Bronchial epithelial cell (primary cell): ENCODE measurements around the gene PPP1R13L. TPM values are rescaled to one million over a fixed set of nuclear protein-coding genes. Genes with fewer than 3 reads are reported as not detected.

Source experiments
- DNase-seq: peaks from one replicate; pipeline ENCODE4 v3.0.0-alpha.2; 2010; ENCODE audit warnings: low read depth
- FAIRE-seq: peaks from 2 replicates; lab custom pipeline; 2011; peaks lifted over from hg19 to GRCh38; lab: Jason Lieb, UNC
- H3K27me3 ChIP-seq: 2 replicates; pipeline ENCODE4 v1.5.1; 2011; ENCODE audit warnings: low read length; ENCODE audit not compliant: control insufficient read depth, insufficient read depth
- H3K36me3 ChIP-seq: 2 replicates; pipeline ENCODE4 v1.5.1; 2011; ENCODE audit warnings: low read length; ENCODE audit not compliant: control insufficient read depth, insufficient read depth
- H3K4me3 ChIP-seq: 2 replicates; pipeline ENCODE4 v1.5.1; 2011; ENCODE audit warnings: mild to moderate bottlenecking, low read depth, low read length, control low read depth
- total RNA-seq: library from RNA; depleted of rRNA; stranded (reverse); fragments of >200 nt; gene quantifications from 2 replicates; pipeline ENCODE4 v1.2.1, GENCODE V29; 2014
- TF ChIP-seq, protein P1 (sequence below): IDR thresholded peaks from 2 replicates; pipeline ENCODE4 v1.5.1; 2011; ENCODE audit warnings: mild to moderate bottlenecking, moderate library complexity, low read length, control low read depth, inconsistent platforms; ENCODE audit not compliant: insufficient read depth, severe bottlenecking

Gene PPP1R13L
- total RNA-seq, 1 donor from 2014 or later, result 16.6 TPM

DNA sequence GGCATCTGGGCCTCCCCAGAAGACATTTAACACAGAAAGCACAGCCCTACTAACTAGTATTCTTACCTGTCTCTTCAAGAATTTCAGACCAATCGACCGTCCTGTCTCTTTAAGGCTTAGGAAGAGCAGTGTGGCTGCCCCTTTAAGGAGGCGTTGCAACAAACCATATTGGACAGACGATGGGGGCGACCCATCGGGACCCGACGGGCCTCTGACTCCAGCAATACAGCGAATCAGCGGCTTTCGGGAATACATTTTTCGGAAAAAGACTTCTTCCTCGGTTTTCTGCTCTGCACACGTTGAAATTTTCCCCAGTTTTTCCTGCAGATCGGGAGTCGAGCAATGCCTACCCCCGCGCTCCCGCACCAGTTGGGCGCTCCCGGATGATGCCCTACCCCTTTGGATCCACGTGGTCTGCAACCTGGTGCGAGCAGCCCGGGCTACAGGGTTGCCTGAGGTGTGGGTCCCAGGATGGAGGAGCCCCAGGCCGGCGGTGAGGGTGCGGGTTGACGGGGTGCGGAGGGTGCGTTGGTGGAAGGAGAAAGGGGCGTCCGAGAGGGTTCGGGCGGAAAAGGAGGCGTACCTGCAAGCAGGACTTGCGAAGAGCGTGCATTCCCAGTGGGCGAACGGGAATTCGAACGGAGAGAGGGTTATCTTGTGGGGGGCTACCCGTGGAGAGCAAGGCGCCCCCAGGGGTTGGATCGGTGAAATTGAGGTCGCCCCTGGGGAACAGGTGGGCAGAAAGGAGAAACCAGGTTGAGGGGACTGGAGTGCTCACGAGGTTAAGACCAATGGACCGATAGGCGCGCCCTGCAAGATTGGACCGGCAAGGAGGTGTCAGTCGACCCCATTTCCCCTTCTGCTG, 1.6 kb upstream of the PPP1R13L start, which contains the start of gene POLR1G:
Gene POLR1G, plus strand, starts transcription at position 419 of the 865 bp plus-strand sequence. Its CDS starts 53 bp downstream, at position 472.
- TF ChIP-seq, protein P1, sequence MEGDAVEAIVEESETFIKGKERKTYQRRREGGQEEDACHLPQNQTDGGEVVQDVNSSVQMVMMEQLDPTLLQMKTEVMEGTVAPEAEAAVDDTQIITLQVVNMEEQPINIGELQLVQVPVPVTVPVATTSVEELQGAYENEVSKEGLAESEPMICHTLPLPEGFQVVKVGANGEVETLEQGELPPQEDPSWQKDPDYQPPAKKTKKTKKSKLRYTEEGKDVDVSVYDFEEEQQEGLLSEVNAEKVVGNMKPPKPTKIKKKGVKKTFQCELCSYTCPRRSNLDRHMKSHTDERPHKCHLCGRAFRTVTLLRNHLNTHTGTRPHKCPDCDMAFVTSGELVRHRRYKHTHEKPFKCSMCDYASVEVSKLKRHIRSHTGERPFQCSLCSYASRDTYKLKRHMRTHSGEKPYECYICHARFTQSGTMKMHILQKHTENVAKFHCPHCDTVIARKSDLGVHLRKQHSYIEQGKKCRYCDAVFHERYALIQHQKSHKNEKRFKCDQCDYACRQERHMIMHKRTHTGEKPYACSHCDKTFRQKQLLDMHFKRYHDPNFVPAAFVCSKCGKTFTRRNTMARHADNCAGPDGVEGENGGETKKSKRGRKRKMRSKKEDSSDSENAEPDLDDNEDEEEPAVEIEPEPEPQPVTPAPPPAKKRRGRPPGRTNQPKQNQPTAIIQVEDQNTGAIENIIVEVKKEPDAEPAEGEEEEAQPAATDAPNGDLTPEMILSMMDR, result no peak
- Histone ChIP-seq H3K36me3 (peaks cover 9% of the 10 kb centered on the region), H3K27me3 (no peaks in the 10 kb centered on the region), H3K4me3 (peak within 1 kb of the TSS; percentile 81)
- no peak for FAIRE-seq
- DNase-seq, result peak; percentile 81

DNA sequence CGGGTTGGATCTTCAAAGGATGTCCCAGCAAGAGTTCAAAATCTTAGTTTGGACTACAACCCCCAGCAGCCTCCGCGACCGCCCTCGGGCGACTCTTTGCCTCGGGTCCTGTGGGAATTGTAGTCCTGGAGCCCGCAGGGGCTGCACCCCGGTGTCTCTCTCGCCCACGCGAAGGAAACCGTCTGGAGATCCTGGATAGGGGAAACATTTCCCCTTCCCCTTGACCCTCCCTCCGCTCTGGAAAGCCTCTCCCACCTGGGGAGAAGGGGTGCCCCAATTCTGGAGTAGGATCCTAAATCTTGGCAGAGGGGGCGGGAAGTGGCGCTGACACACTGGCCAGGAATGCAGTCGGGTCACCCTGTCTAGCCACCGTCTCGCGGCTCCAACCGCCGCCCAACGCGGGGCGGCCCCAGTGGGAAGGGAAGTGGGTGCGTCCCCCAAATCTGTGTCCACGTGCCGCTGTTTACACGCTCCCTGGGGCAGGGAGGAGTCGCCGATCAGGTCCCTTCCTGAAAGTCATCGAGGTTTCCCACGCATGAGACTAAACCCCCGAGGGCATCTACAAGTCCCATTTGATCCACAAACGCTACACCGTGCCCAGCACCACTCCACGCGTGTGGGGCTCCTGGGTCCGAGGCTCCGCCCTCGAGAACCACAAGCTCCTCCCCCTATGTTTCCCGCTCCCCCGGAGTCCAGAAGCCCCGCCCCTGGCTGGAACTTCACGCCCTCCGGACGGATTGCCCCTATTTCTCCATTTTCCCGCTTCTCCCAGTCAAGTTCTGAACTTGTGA, 761 bp upstream of the PPP1R13L start:
- FAIRE-seq, result peak; percentile 36
- DNase-seq, result peak; percentile 88
- TF ChIP-seq, protein P1, result no peak
- Histone ChIP-seq H3K27me3 (no peaks in the 10 kb centered on the region), H3K36me3 (peaks cover 9% of the 10 kb centered on the region), H3K4me3 (peak overlapping the region; percentile 81)

DNA sequence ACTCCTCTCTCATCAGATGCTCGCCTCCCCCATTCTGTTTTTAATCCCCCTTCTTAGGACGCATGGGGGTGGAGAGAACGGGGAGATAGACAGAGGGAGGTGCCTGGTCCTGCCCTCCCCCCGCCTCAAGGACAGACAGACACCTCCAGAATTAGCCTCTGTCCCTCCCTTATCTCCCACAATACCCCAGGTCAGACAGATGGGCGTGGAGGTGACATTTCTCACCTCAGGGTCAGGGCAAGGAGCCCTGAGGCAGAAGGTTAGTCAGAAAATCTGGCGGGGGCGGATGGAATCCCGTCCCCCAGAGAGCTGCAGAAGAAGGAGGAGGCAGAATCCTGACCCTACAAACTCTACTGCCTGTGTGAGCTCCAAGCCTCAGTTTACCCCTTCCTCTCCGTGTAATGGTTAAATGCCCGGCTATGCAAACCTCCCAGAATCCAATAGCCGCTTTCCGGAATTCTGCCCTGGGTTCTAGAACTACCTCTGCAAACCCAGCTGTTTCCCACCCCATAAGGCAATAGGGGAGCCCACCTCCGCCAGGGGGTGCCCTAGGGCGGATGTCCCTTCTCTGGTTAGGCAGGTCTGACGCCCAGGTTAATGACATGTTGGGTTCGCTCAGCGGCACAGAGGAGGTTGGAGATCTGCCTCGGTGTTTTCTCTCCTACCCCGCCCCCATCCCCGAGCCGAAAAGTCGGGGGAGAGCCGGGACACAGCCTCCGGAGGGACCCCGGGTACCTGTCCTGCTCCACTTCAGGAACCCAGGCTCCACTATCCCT, 900 bp downstream of the PPP1R13L start:
- FAIRE-seq (no peak), DNase-seq (peak; percentile 67)
- Histone ChIP-seq H3K36me3 (peaks cover 5% of the 10 kb centered on the region), H3K4me3 (peak overlapping the region; percentile 81), H3K27me3 (no peaks in the 10 kb centered on the region)
- TF ChIP-seq, protein P1, result peak; percentile 81

DNA sequence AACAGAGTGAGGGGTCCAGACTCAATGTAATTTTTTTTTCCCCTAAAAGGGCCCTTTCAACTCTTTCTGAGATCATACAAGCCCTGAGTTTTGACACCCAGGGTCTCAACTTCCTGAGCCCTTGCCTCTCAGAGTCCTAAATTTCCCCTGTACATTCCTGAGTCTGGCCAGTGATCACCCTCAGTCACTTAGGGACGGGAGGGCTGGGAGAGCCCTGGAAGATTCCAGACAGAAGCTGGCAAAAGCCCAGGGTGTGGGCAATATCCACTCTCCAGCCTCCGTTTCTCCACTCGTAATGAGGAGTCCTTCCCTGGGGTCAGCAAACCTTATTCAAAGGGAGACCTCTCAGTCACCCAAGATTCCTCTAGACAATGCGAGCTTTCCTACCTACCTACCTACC, 1.6 kb downstream of the PPP1R13L start:
- DNase-seq (no peak), FAIRE-seq (no peak)
- TF ChIP-seq, protein P1, result no peak
- Histone ChIP-seq H3K4me3 (peak overlapping the region; percentile 81), H3K27me3 (no peaks in the 10 kb centered on the region), H3K36me3 (peaks cover 2% of the 10 kb centered on the region)

DNA sequence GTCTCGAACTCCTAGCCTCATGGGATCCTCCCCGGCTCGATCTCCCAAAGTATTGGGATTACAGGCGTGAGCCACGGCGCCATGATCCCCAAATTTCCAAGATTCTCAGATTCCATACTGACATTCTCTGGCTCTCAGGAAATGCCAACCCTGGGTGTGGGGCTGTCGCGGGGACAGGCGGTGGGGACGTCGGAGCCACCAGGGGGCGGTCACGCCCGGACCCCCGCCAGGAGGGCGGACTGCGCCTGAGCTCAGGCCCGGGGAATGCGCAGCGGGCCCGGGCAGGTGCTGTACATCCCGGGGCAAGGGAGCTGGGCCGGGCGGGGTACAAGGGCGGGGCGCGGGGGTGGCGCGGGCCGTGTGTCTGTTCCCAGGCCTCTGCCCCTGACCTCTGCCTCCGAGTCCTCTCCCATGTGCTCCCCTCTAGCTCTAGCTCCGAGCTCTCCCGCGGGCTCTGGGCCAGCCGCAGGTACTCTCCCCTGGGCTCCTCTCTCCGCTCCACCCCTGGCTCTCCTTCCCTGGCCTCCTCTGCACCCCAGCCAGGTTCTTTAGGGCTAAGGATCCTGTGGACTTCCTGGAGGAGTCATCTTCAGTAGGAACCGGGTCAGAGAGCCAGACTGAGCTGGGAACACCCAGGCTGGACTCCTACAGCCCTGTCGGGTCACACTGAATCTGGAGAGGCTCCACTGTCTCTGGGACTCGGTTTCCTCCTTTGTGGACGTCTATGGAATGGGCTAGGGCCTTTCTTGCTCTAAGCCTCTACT, 2.4 kb downstream of the PPP1R13L start:
- Histone ChIP-seq H3K4me3 (peak overlapping the region; percentile 81), H3K36me3 (peaks cover 7% of the 10 kb centered on the region), H3K27me3 (no peaks in the 10 kb centered on the region)
- no peak for FAIRE-seq
- TF ChIP-seq, protein P1, result peak; percentile 76
- DNase-seq, result peak; percentile 70
